ENCODE data around the gene RAD18.

GRCh38 chr3:8968375-8968882, 5.2 kb upstream of the RAD18 start:
- TF ChIP-seq CTCF (IDR thresholded peaks at IDR 0.05) (no peak), POLR2A (IDR thresholded peaks at IDR 0.05) (no peak)
